Activated effector memory CD4-positive, alpha-beta T cell treated with Interleukin-2 at 50 U/mL for 16 hours (primary cell): Measurements from ENCODE around the gene HBM.
"Not testable (repeated sequence)": the region's sequence is repeated elsewhere in the genome, so short reads cannot be mapped to it uniquely, and the experiment has no call there.

ENCODE experiments used
- DNase-seq: peaks from one replicate; pipeline ENCODE4 v3.0.0-alpha.2; 2020

Gene HBM

DNA sequence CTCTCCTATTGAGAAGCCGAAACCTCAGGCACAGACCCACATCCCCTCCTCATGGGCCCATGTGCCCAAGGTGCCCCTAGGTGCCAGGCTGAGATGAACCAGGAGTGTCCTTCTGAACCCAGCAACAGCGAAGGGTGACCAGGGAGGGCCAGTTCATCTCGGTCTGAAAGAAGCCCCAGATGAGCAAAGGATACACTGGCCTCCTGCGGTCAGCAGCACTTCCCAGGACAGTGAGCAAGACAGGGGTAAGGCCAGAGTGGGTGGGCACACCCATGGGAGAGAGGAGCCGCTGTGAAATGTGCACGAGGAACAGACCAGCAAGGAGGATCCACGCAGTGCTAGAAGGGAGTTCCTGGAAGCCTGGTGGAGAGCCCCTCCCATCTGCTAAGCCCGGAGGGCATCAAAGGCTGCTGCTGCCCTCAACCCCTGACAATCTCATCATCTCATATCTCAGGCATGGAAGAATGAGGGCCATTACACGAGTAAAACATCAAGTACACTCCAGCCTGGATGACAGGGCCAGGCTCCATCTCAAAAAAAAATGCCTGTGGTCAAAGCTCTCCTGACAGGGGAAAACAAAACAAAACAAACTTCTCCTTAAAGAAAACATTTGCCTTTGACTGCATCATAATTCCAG lies 16.6 kb upstream of the HBM start:
- DNase-seq: no peak

DNA sequence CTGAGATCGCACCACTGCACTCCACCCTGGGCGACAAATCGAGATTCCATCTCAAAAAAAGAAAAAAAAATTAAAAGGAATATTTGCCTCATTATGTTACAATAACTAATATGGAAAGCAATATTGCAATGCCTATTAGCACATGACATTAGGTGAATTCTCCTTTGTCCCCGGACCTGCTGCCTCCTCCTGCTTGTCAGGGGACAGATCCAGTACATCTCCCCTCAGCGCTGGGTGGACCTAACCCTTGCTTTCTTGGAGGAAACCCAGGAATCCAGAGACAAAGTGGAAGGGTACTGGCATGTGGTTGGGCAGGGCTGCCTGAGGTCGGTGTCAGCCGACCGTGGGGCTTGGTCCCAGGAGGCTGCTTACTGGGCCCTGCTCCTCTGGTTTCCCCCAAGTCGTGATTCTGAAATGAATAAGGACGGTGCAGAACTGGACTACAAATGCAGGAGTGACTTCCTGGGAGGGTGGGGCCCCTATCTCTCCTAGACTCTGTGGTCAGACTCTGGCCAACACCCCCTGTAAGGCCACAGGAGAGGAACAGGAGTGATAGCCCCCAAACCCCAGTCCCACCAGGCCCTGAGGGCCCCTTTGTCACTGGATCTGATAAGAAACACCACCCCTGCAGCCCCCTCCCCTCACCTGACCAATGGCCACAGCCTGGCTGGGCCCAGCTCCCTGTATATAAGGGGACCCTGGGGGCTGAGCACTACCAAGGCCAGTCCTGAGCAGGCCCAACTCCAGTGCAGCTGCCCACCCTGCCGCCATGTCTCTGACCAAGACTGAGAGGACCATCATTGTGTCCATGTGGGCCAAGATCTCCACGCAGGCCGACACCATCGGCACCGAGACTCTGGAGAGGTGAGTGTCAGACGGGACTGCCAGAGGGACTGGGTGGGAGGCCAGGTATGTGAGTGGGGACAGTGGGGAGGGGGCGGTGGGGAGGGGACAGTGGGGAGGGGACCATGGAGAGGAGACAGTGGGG lies 13.3 kb upstream of the HBM start, which contains the start of gene HBZ:
HBZ (plus strand) TSS at position 504 of the 988 bp plus-strand sequence; CDS start at position 770, 266 bp downstream.
- no peak for DNase-seq

DNA sequence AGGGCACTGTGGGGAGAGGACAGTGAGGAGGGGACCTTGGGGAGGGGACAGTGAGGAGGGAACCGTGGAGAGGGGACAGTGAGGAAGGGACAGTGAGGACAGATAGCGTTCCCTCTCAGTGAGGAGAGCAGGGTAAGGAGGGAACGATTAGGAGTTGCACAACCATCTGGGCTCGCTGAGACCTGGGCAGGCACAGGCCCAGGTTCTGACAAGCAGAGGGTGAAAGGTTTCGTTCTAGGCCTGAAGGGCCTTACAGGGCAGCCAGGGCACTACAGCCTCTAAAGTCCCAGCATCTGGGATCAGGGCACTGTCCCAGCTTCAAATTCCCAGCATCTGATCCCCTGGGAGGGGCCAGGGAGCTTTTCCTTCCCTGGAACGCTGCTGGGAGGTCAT lies 12.7 kb upstream of the HBM start:
- DNase-seq: not testable (repeated sequence)

DNA sequence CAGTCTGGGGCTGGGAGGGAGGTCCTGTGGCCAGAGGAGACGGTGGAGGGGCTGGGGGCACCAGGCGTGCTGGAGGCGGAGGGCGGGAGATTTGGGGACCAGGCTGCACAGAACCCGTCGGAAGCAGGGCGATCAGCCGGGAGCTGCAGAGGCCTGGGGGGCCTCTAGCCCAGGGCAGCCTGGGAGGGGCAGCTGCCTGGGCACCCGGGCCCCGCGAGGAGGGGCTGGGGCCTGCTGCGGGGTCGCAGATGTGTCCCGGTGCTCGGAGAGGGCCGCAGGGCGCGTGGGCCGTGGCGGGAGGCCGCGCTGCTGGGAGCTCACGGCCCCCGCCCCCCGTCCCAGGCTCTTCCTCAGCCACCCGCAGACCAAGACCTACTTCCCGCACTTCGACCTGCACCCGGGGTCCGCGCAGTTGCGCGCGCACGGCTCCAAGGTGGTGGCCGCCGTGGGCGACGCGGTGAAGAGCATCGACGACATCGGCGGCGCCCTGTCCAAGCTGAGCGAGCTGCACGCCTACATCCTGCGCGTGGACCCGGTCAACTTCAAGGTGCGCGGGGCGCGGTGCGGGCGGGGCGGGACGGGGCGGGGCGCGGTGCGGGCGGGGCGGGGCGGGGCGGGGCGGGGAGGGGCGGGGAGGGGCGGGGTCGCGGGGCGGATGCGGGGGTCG lies 12.1 kb upstream of the HBM start:
- DNase-seq: not testable (repeated sequence)

DNA sequence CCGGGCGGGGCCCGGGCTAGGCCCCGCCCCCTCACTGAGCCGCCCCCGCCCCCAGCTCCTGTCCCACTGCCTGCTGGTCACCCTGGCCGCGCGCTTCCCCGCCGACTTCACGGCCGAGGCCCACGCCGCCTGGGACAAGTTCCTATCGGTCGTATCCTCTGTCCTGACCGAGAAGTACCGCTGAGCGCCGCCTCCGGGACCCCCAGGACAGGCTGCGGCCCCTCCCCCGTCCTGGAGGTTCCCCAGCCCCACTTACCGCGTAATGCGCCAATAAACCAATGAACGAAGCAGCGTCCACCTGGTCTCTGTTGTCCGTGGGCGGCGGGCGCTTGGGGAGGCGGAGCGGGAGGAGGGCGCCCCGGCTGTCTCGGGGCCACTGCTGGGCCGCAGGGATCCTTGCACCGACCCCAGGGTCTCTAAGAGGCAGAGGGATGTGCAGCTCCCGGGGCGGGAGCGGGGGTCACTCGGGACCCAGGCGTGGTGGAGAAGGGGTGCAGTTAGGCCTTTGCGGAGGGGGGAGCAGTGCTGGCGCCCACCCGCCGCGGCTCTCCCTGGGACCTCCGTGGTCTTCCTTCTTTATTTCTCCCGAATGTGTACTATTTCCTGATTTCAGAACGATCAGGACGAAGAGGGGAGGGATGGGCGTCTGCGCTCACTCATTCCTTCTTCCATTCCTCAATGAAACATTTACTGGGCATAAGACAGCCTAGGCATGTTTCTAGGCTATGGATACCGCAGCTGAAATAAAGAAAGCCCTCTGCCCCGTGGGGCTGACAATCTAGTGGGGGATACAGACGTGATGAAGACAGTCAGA lies 11.4 kb upstream of the HBM start:
- no peak for DNase-seq

DNA sequence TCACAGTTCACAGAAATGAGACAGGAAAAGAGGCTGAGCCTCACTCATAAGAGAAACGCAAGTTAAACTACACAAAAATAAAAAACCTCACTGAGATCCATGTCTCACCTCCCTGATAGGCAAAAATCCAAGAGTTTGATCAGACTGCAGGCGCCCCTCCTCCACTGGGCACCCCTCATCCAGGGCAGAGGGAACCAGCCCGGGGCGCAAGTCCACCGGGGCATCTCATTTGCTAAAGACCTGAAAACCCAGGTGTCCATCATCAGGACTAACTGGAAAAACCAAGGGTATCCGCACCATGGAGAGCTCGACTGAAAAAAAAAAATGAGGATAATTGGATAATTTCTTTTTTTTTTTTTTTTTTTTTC lies 10.8 kb upstream of the HBM start:
- DNase-seq: no peak

DNA sequence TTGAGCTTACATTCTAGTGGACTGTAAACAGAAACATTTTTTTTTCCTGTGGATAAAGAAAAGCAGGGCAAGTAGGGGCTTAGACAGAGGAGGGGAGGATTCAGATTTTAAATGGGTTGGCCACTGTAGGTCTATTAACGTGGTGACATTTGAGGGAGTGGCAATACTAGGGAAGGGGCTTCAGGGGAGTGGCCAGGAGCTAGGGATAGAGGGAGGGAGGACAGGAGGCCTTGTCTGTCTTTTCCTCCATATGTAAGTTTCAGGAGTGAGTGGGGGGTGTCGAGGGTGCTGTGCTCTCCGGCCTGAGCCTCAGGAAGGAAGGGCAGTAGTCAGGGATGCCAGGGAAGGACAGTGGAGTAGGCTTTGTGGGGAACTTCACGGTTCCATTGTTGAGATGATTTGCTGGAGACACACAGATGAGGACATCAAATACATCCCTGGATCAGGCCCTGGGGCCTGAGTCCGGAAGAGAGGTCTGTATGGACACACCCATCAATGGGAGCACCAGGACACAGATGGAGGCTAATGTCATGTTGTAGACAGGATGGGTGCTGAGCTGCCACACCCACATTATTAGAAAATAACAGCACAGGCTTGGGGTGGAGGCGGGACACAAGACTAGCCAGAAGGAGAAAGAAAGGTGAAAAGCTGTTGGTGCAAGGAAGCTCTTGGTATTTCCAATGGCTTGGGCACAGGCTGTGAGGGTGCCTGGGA lies 6.5 kb upstream of the HBM start:
- no peak for DNase-seq

DNA sequence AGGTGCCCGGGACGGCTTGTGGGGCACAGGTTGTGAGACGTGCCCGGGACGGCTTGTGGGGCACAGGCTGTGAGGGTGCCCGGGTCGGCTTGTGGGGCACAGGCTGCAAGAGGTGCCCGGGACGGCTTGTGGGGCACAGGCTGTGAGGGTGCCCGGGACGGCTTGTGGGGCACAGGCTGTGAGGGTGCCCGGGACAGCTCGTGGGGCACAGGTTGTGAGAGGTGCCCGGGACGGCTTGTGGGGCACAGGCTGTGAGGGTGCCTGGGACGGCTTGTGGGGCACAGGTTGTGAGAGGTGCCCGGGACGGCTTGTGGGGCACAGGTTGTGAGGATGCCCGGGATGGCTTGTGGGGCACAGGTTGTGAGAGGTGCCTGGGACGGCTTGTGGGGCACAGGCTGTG lies 5.5 kb upstream of the HBM start:
- not testable (repeated sequence) for DNase-seq

DNA sequence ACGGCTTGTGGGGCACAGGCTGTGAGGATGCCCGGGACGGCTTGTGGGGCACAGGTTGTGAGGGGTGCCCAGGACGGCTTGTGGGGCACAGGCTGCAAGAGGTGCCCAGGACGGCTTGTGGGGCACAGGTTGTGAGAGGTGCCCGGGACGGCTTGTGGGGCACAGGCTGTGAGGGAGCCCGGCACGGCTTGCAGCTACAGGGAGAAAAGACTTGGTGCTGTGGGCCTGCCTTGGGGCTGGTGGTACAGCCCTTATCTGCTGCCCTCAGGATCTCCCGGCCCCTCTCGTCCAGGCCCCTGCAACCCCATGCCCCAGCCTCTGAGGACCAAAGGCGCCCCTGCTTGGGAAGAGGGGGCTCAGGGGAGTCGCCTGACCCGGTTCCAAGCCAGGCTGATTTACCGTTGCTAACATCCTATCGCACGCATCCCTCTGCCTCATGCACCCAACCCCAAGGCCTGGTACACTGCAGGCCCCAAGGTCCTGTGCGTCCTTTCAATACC lies 5.0 kb upstream of the HBM start:
- no peak for DNase-seq

DNA sequence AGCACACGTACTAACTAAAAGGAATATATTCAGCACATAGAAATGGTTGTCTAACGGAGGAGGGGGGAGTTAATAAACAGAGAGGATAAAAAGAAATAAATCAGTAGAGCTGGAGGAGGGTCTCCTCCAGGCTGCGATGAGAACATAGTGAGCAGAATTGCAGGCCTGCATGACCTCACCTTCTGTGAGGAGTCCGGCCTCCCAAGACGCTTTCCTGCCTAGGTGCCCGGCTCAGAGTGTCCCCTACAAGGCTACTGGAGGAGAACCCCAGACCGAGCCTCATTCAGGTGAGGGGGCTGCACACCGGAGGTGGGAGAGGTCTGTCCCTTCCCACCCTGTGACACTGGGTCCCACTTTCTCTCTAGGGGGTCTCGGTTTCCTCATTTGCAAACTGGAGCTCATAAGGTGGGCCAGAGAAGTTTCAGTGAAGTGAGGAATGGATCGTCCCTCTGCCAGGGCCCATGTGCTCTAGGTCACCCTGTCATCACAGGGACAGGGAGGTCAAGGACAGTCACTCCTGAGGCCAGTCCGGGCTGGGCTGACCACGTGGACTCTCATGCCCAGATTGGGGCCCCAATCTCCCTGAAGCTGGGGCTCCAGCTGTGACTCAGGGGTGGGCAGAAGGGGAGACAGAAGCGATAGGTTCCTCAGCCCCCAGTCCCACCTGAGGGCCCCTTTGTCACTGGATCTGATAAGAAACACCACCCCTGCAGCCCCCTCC lies 3.3 kb upstream of the HBM start:
- DNase-seq: no peak

DNA sequence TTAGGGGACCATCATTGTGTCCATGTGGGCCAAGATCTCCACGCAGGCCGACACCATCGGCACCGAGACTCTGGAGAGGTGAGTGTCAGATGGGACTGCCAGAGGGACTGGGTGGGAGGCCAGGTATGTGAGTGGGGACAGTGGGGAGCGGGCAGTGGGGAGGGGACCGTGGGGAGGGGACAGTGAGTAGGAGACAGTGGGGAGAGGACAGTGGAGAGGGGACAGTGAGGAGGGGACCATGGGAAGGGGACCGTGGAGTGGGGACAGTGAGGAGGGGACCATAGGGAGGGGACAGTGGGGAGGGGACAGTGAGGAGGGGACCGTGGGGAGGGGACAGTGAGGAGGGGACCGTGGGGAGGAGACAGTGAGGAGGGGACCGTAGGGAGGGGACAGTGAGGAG lies 2.6 kb upstream of the HBM start:
- not testable (repeated sequence) for DNase-seq

DNA sequence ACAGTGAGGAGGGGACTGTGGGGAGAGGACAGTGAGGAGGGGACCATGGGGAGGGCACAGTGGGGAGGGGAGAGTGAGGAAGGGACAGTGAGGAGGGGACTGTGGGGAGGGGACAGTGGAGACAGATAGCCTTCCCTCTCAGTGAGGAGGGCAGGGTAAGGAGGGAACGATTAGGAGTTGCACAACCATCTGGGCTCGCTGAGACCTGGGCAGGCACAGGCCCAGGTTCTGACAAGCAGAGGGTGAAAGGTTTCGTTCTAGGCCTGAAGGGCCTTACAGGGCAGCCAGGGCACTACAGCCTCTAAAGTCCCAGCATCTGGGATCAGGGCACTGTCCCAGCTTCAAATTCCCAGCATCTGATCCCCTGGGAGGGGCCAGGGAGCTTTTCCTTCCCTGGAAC lies 2.1 kb upstream of the HBM start:
- DNase-seq: not testable (repeated sequence)

DNA sequence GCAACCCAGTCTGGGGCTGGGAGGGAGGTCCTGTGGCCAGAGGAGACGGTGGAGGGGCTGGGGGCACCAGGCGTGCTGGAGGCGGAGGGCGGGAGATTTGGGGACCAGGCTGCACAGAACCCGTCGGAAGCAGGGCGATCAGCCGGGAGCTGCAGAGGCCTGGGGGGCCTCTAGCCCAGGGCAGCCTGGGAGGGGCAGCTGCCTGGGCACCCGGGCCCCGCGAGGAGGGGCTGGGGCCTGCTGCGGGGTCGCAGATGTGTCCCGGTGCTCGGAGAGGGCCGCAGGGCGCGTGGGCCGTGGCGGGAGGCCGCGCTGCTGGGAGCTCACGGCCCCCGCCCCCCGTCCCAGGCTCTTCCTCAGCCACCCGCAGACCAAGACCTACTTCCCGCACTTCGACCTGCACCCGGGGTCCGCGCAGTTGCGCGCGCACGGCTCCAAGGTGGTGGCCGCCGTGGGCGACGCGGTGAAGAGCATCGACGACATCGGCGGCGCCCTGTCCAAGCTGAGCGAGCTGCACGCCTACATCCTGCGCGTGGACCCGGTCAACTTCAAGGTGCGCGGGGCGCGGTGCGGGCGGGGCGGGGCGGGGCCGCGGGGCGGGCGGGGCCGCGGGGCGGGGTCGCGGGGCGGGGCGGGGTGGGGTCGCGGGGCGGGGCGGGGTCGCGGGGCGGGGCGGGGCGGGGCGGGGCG lies 1.5 kb upstream of the HBM start:
- not testable (repeated sequence) for DNase-seq

DNA sequence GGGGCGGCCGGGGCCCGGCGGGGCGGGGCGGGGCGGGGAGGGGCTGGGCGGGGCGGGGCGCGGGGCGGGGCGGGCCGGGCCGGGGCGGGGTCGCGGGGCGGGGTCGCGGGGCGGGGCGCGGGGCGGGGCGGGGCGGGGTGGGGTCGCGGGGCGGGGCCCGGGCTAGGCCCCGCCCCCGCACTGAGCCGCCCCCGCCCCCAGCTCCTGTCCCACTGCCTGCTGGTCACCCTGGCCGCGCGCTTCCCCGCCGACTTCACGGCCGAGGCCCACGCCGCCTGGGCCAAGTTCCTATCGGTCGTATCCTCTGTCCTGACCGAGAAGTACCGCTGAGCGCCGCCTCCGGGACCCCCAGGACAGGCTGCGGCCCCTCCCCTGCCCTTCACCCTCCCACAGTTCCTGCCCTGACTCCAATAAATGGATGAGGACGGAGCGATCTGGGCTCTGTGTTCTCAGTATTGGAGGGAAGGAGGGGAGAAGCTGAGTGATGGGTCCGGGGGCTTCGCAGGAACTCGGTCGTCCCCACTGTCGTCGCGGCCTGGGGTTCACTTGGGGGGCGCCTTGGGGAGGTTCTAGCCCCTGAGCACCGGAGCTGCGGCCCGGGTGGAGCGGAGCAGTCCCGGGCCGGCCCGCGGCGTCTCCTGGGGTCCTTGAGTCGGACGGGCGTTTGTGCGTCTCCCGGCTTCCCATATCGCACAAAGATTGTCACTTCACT lies 795 bp upstream of the HBM start:
- no peak for DNase-seq

DNA sequence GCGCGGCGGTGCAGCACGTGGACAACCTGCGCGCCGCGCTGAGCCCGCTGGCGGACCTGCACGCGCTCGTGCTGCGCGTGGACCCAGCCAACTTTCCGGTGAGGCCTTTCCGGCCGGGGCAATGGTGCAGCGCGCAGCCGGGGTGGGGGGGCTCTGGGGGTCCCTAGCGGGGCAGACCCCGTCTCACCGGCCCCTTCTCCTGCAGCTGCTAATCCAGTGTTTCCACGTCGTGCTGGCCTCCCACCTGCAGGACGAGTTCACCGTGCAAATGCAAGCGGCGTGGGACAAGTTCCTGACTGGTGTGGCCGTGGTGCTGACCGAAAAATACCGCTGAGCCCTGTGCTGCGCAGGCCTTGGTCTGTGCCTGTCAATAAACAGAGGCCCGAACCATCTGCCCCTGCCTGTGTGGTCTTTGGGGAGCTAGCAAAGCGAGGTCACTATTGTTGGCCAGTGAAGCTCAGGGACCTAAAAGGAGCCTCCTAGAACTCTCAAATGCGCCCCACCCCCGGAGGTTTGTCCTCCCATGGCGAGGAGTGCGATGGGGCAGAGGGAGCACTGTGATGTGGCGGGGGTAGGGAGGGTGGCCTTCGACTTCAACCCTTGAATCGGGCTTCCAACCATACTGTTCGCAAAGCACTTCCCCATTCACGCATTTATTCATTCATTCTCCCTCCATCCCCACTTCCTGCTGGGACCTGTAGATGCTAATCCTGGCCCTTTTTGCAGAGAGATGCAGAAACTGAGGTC lies 770 bp downstream of the HBM start:
- no peak for DNase-seq

DNA sequence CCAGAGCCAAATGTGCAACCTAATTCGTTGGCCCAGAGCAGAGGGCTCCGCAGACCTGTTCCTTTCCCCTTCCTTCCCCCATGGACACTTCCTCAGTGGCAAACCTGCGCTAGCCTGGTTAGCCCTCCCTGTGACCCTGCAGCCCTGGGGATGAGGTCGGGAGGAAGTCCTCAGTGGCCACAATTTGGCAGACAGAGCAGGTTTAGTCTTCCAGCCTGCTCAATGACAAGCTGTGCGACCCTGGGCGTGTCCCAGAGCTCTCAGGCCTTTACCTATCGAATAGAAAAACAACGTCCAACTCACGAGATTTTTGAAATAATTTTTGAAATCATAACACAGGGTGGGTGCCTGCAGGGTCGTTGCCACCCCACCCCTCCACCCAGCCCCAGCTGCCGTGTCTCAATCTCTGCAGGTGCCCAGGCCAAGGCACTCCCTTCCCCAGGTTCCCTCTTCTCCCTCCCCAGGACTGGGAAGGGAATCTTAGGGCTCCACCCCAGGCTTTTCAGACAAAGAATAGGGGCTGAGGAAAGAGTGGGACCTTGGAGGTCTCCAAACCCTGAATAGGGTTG lies 1.4 kb downstream of the HBM start:
- no peak for DNase-seq

DNA sequence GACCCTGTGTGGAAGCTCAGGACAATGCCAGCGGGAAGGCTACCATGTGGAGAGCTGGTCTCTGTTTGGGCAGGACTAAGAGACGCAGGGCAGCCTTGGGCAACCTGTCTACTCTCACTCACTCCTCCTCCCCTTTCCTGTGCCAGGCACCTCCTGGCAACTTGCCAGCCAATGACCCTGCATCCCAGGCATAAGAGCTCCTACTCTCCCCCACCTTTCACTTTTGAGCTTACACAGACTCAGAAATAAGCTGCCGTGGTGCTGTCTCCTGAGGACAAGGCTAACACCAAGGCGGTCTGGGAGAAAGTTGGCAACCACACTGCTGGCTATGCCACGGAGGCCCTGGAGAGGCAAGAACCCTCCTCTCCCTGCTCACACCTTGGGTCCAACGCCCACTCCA lies 2.6 kb downstream of the HBM start:
- no peak for DNase-seq

DNA sequence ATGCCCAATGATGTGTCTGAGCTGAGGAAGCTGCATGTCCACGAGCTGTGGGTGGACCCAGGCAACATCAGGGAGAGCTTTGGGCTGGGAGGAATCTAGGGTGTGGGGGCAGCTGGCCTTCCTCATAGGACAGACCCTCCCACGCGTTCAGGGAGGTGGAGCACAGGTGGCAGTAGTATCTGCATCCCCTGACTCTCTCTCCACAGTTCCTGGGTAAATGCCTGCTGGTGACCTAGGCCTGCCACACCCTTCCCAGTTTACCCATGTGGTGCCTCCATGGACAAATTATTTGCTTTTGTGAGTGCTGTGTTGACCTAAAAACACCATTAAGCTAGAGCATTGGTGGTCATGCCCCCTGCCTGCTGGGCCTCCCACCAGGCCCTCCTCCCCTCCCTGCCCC lies 3.2 kb downstream of the HBM start:
- DNase-seq: no peak

DNA sequence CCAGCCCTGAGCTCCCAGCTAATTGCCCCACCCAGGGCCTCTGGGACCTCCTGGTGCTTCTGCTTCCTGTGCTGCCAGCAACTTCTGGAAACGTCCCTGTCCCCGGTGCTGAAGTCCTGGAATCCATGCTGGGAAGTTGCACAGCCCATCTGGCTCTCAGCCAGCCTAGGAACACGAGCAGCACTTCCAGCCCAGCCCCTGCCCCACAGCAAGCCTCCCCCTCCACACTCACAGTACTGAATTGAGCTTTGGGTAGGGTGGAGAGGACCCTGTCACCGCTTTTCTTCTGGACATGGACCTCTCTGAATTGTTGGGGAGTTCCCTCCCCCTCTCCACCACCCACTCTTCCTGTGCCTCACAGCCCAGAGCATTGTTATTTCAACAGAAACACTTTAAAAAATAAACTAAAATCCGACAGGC lies 4.3 kb downstream of the HBM start:
- not testable (repeated sequence) for DNase-seq
